ENCODE results near the gene KPNA1.

Gene KPNA1

DNA sequence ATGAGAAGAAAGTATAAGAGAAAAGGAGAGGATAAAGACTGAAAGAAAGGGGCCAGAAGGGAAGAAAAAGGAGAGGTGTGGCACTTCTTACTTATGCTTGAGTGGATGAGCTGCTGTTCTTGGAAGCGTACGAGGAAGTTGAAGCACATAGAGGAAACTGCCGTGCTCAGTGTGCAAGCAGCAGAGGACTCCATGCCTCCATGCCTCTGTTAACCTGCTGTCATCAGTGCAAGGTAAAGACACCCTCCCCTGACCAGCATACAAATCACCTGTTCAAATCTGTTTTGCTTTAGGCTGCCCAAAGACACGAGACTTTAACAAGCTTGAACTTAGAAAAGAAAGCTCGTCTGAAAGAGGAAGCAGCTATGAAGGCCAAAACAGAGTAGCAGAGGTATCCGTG, 105.3 kb downstream of the KPNA1 start:
- in situ Hi-C loops (cut with MboI; ENCODE audit: low pct_unique_long_range_greater_than_20kb, low sequenced_read_pairs, unreplicated experiment) = no loop called here
- TF ChIP-seq, protein P1, sequence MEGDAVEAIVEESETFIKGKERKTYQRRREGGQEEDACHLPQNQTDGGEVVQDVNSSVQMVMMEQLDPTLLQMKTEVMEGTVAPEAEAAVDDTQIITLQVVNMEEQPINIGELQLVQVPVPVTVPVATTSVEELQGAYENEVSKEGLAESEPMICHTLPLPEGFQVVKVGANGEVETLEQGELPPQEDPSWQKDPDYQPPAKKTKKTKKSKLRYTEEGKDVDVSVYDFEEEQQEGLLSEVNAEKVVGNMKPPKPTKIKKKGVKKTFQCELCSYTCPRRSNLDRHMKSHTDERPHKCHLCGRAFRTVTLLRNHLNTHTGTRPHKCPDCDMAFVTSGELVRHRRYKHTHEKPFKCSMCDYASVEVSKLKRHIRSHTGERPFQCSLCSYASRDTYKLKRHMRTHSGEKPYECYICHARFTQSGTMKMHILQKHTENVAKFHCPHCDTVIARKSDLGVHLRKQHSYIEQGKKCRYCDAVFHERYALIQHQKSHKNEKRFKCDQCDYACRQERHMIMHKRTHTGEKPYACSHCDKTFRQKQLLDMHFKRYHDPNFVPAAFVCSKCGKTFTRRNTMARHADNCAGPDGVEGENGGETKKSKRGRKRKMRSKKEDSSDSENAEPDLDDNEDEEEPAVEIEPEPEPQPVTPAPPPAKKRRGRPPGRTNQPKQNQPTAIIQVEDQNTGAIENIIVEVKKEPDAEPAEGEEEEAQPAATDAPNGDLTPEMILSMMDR (IDR thresholded peaks at IDR 0.05; ENCODE audit: extremely low read depth, insufficient read depth, missing control alignments) = no peak
- DNase-seq (ENCODE audit: low spot score) = no peak

DNA sequence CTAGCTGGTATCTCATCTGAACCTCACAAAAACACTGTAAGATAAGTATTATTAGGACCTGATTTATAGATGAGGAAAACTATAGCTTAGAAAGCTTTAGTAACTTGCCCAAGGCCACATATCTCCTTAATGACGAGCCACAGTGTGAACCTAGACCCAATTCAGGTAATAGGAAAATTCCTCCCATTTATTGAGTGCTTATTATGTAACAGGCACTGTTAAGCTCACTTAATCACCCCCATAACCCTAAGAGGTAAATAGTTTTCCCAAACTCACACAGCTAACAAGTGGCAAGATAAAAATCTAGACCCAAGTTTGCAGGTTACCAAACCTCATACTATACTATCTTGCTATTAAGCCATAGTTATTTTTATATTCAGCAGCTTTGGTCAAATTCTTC, 106.8 kb downstream of the KPNA1 start:
- in situ Hi-C loops (cut with MboI; ENCODE audit: low pct_unique_long_range_greater_than_20kb, low sequenced_read_pairs, unreplicated experiment) = no loop called here
- TF ChIP-seq, protein P1 (IDR thresholded peaks at IDR 0.05; ENCODE audit: extremely low read depth, insufficient read depth, missing control alignments) = no peak
- no peak for DNase-seq (ENCODE audit: low spot score)

DNA sequence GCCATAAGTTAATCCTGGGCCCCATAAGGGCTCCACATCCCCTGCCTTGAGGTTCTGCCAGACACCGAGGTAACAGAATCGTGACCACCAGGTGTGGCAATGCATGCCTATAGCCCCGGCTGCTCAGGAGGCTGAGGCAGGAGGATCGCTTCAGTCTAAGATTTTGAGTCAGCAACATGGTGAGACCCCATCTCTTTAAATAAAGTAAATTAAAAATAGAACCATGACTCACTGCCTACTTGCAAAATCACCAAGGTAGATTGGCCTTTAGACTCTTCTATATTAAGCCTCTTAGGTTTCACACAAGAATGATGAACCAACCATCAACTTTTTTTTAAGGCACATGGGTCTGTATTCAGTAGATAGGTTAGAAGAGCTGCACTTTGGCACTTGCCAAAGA, 108.5 kb downstream of the KPNA1 start:
- in situ Hi-C loops (cut with MboI; ENCODE audit: low pct_unique_long_range_greater_than_20kb, low sequenced_read_pairs, unreplicated experiment) = no loop called here
- TF ChIP-seq, protein P1 (IDR thresholded peaks at IDR 0.05; ENCODE audit: extremely low read depth, insufficient read depth, missing control alignments) = no peak
- DNase-seq (ENCODE audit: low spot score) = peak; percentile 18

DNA sequence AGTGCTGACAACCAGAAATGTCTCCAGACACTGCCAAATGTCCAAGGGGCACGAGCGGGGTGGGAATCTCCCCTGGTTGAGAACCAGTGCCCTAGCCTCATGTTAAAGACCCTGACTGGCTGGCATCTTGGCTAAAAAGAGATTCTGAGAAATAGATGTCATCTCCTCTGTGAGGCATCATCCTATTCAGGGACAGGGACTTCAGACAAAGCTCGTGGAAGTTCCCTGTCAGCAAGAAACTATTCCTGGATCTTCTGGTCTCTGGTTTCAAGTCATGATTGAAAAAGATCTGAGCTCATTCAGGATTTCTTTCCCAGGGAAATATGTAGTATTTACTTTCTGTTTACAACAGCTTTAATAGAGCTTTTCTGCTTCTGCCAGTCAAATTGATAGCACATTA, 109.7 kb downstream of the KPNA1 start:
- in situ Hi-C loops (cut with MboI; ENCODE audit: low pct_unique_long_range_greater_than_20kb, low sequenced_read_pairs, unreplicated experiment) = no loop called here
- TF ChIP-seq, protein P1 (IDR thresholded peaks at IDR 0.05; ENCODE audit: extremely low read depth, insufficient read depth, missing control alignments) = no peak
- DNase-seq (ENCODE audit: low spot score) = no peak

DNA sequence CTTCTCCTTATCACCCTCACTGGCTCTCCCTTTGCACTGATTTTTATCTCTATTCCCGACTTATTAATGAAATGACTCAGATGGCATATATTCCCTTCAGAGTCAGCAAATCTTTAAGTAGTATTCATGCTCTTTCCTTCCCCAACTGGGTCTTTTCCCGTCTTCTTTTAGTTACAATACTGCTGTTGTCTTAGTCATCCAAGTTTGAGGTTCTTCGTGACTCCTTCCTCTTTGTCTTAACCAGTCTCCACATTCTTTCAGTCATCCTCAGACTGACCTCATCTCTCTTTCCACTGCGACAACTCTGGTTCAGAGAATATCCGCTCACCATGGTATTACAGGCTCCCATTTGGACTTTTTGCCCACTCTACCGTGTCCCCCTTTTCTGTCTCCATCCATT, 111.2 kb downstream of the KPNA1 start:
- TF ChIP-seq, protein P1 (IDR thresholded peaks at IDR 0.05; ENCODE audit: extremely low read depth, insufficient read depth, missing control alignments) = no peak
- in situ Hi-C loops (cut with MboI; ENCODE audit: low pct_unique_long_range_greater_than_20kb, low sequenced_read_pairs, unreplicated experiment) = no loop called here
- no peak for DNase-seq (ENCODE audit: low spot score)

- DNase-seq (ENCODE audit: low spot score) = no peak
- in situ Hi-C loops (cut with MboI; ENCODE audit: low pct_unique_long_range_greater_than_20kb, low sequenced_read_pairs, unreplicated experiment) = no loop called here
Observed at GRCh38 chr3:122398920-122399319, 115.8 kb downstream of the KPNA1 start.

More at GRCh38 chr3:122398920-122399319, 115.8 kb downstream of the KPNA1 start:
- TF ChIP-seq, protein P1 (IDR thresholded peaks at IDR 0.05; ENCODE audit: extremely low read depth, insufficient read depth, missing control alignments) = no peak
